SK-N-SH (cell line): ENCODE data around the gene ATP8B1. TPM values are rescaled to one million over a fixed set of nuclear protein-coding genes. Genes with fewer than 3 reads are reported as not detected.
A peak's percentile ranks its signal among the peaks of the same experiment; 100 is the strongest.

Source experiments
- CTCF ChIA-PET: fragments of 300-600, 350-600 bp; formaldehyde crosslinking; extraction: SDS; loops from one replicate; lab custom pipeline; 2021; lab: Yijun Ruan, JAX
- POLR2A ChIA-PET: fragments of 350-600 bp; sonication (Branson Sonifier 250); formaldehyde crosslinking; extraction: SDS; loops from one replicate; lab custom pipeline; 2020; ENCODE audit warnings: antibody characterized with exemption, inconsistent platforms; lab: Yijun Ruan, JAX
- DNase-seq: peaks from one replicate; pipeline ENCODE4 v3.0.0; 2012
- H2AFZ ChIP-seq: fragments of 200-600 bp; sonication (generic); 2 replicates; pipeline ENCODE4 v1.8.1; 2016; ENCODE audit warnings: antibody characterized with exemption, mild to moderate bottlenecking, low read depth
- H3F3A ChIP-seq: fragments of 200-600 bp; sonication (generic); replicated peaks from 2 replicates; pipeline ENCODE3; 2016; ENCODE audit warnings: antibody characterized with exemption, mild to moderate bottlenecking; ENCODE audit not compliant: insufficient read depth
- H3K27ac ChIP-seq, 2 experiments: fragments of 200-500 bp in 1 of 2; fragments of 200-600 bp in 1 of 2; sonication (Bioruptor generic) in 1 of 2; sonication (generic), shearing (Covaris generic) in 1 of 2; 2 replicates each; pipeline versions ENCODE4 v1.5.1 to v1.6.1; 2014 to 2016; ENCODE audit warnings: low read depth in 2 of 2, inconsistent platforms in 1 of 2, low read length in 1 of 2, mild to moderate bottlenecking in 1 of 2, mixed read lengths in 1 of 2
- H3K27me3 ChIP-seq: fragments of 200-600 bp; sonication (generic), shearing (Covaris generic); 2 replicates; pipeline ENCODE4 v1.6.1; 2016; ENCODE audit warnings: mixed run types; ENCODE audit not compliant: insufficient read depth
- H3K36me3 ChIP-seq, 2 experiments: fragments of 200-500 bp in 1 of 2; fragments of 200-600 bp in 1 of 2; sonication (Bioruptor generic) in 1 of 2; sonication (generic) in 1 of 2; replicated peaks in 1 of 2; 2 replicates each; pipeline versions ENCODE3 to v1.5.1; 2014 to 2016; ENCODE audit warnings: low read length in 1 of 2, mild to moderate bottlenecking in 1 of 2; ENCODE audit not compliant: insufficient read depth in 2 of 2, control insufficient read depth in 1 of 2
- H3K4me1 ChIP-seq, 2 experiments: fragments of 200-500 bp in 1 of 2; fragments of 200-600 bp in 1 of 2; sonication (Bioruptor generic) in 1 of 2; sonication (generic), shearing (Covaris generic) in 1 of 2; 2 replicates each; pipeline versions ENCODE4 v1.5.1 to v1.6.1; 2014 to 2016; ENCODE audit warnings: low read depth in 1 of 2, low read length in 1 of 2, mixed run types in 1 of 2; ENCODE audit not compliant: insufficient read depth in 2 of 2, control insufficient read depth in 1 of 2
- H3K4me2 ChIP-seq: fragments of 200-600 bp; sonication (generic), shearing (Covaris generic); 2 replicates; pipeline ENCODE4 v1.6.1; 2017; ENCODE audit warnings: mixed run types
- H3K4me3 ChIP-seq, 2 experiments: fragments of 200-500 bp in 1 of 2; fragments of 200-600 bp in 1 of 2; sonication (Bioruptor generic) in 1 of 2; sonication (generic), shearing (Covaris generic) in 1 of 2; 2 replicates each; pipeline versions ENCODE4 v1.5.1 to v1.8.1; 2014 to 2016; ENCODE audit warnings: low read depth in 2 of 2, inconsistent platforms in 1 of 2, low read length in 1 of 2, mild to moderate bottlenecking in 1 of 2, mixed read lengths in 1 of 2, moderate library complexity in 1 of 2
- H3K79me2 ChIP-seq: fragments of 200-600 bp; sonication (generic); 2 replicates; pipeline ENCODE4 v1.8.1; 2017; ENCODE audit warnings: mild to moderate bottlenecking; ENCODE audit not compliant: insufficient read depth
- H3K9ac ChIP-seq: fragments of 200-600 bp; sonication (generic); 2 replicates; pipeline ENCODE4 v1.6.1; 2017; ENCODE audit warnings: mixed run types
- H3K9me2 ChIP-seq: fragments of 200-600 bp; sonication (generic); 2 replicates; pipeline ENCODE4 v1.6.1; 2017; ENCODE audit warnings: mixed run types
- H3K9me3 ChIP-seq: fragments of 200-600 bp; sonication (generic); 2 replicates; pipeline ENCODE4 v1.6.1; 2017; ENCODE audit warnings: mixed run types, mild to moderate bottlenecking, moderate library complexity
- H4K20me1 ChIP-seq: fragments of 200-600 bp; sonication (generic); 2 replicates; pipeline ENCODE4 v1.6.1; 2017; ENCODE audit warnings: mild to moderate bottlenecking, mixed run types; ENCODE audit not compliant: insufficient read depth
- CTCF ChIP-seq: fragments of 200-600 bp; sonication (generic); IDR thresholded peaks from 2 replicates; pipeline ENCODE4 v1.6.1; 2017; ENCODE audit warnings: antibody characterized with exemption, mild to moderate bottlenecking, moderate library complexity
- EZH2phosphoT487 ChIP-seq: fragments of 200-600 bp; sonication (generic); IDR thresholded peaks from 2 replicates; pipeline ENCODE4 v1.6.1; 2017; ENCODE audit warnings: low read depth, mixed run types, mild to moderate bottlenecking, antibody characterized with exemption, moderate library complexity, borderline replicate concordance
- FOXJ3 ChIP-seq: sonication (generic); formaldehyde crosslinking; IDR thresholded peaks from 2 replicates; pipeline ENCODE4 v1.5.1; 2020; ENCODE audit warnings: mild to moderate bottlenecking, missing genetic modification reagents
- JUND ChIP-seq: IDR thresholded peaks from 2 replicates; pipeline ENCODE4 v1.4.0; 2012
- MXI1 ChIP-seq: IDR thresholded peaks from 2 replicates; pipeline ENCODE4 v1.6.1; 2012; ENCODE audit warnings: mild to moderate bottlenecking, low read depth, low read length, improper control_type of control experiment
- NFIC ChIP-seq: IDR thresholded peaks from 2 replicates; pipeline ENCODE4 v1.4.0; 2012; ENCODE audit warnings: borderline replicate concordance
- NRF1 ChIP-seq: IDR thresholded peaks from 2 replicates; pipeline ENCODE4 v1.6.1; 2012; ENCODE audit warnings: low read depth, mild to moderate bottlenecking, low read length
- POLR2AphosphoS5 ChIP-seq: IDR thresholded peaks from 2 replicates; pipeline ENCODE4 v1.6.1; 2012; ENCODE audit warnings: low read depth, low read length
- RAD21 ChIP-seq: IDR thresholded peaks from 2 replicates; pipeline ENCODE4 v1.6.1; 2012; ENCODE audit warnings: mild to moderate bottlenecking, low read length
- RCOR1 ChIP-seq: fragments of 150-350 bp; IDR thresholded peaks from 2 replicates; pipeline ENCODE4 v1.6.1; 2017; ENCODE audit warnings: antibody characterized with exemption, low read length
- RXRA ChIP-seq: IDR thresholded peaks from 2 replicates; pipeline ENCODE4 v1.4.0; 2012; ENCODE audit warnings: low read depth, mild to moderate bottlenecking, borderline replicate concordance
- TAF1 ChIP-seq: IDR thresholded peaks from 2 replicates; pipeline ENCODE4 v1.6.1; 2012; ENCODE audit warnings: low read depth, mild to moderate bottlenecking, low read length, moderate library complexity, borderline replicate concordance
- TCF12 ChIP-seq: IDR thresholded peaks from 2 replicates; pipeline ENCODE4 v1.4.0; 2012
- TEAD4 ChIP-seq: IDR thresholded peaks from 2 replicates; pipeline ENCODE4 v1.4.0; 2012; ENCODE audit warnings: mild to moderate bottlenecking, borderline replicate concordance; ENCODE audit not compliant: insufficient read depth
- YY1 ChIP-seq: IDR thresholded peaks from 2 replicates; pipeline ENCODE4 v1.4.0; 2012; ENCODE audit warnings: low read depth, mild to moderate bottlenecking
- WGBS: methylation state at CpG from one replicate; pipeline ENCODE4 v1.1.6; 2017; ENCODE audit warnings: low lambda C conversion rate; 5-methylcytosine and 5-hydroxymethylcytosine counted together
- polyA plus RNA-seq, 3 experiments: library from polyadenylated mRNA; depleted of rRNA; stranded (reverse); fragments of >200 nt; gene quantifications; 2 replicates each; pipeline ENCODE4 v1.2.3, GENCODE V29; 2012
- TF ChIP-seq, protein P1 (sequence below): IDR thresholded peaks from 2 replicates; pipeline ENCODE4 v1.6.1; 2012; ENCODE audit warnings: mild to moderate bottlenecking, low read depth, low read length, moderate library complexity
- TF ChIP-seq, protein P2 (sequence below): IDR thresholded peaks from 2 replicates; pipeline ENCODE4; 2012
- TF ChIP-seq, protein P3 (sequence below): IDR thresholded peaks from 2 replicates; pipeline ENCODE4 v1.4.0; 2012; ENCODE audit warnings: low read depth, borderline replicate concordance

Gene ATP8B1
- polyA plus RNA-seq, 1 of the 3 experiments (the other 2 are of a cell fraction): 43.8 TPM

GRCh38 chr18:57807336-57808117 lies 4.4 kb upstream of the ATP8B1 start (continued):
- TF ChIP-seq, protein P1, sequence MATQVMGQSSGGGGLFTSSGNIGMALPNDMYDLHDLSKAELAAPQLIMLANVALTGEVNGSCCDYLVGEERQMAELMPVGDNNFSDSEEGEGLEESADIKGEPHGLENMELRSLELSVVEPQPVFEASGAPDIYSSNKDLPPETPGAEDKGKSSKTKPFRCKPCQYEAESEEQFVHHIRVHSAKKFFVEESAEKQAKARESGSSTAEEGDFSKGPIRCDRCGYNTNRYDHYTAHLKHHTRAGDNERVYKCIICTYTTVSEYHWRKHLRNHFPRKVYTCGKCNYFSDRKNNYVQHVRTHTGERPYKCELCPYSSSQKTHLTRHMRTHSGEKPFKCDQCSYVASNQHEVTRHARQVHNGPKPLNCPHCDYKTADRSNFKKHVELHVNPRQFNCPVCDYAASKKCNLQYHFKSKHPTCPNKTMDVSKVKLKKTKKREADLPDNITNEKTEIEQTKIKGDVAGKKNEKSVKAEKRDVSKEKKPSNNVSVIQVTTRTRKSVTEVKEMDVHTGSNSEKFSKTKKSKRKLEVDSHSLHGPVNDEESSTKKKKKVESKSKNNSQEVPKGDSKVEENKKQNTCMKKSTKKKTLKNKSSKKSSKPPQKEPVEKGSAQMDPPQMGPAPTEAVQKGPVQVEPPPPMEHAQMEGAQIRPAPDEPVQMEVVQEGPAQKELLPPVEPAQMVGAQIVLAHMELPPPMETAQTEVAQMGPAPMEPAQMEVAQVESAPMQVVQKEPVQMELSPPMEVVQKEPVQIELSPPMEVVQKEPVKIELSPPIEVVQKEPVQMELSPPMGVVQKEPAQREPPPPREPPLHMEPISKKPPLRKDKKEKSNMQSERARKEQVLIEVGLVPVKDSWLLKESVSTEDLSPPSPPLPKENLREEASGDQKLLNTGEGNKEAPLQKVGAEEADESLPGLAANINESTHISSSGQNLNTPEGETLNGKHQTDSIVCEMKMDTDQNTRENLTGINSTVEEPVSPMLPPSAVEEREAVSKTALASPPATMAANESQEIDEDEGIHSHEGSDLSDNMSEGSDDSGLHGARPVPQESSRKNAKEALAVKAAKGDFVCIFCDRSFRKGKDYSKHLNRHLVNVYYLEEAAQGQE: no peak
- TF ChIP-seq YY1 (no peak), TCF12 (peak; percentile 86), EZH2phosphoT487 (no peak), TEAD4 (peak; percentile 79), POLR2AphosphoS5 (peak; percentile 27; the same call in 1 of the 2 replicates), TAF1 (no peak; the same call in 1 of the 2 replicates), NRF1 (no peak), FOXJ3 (CRISPR knock-in tag) (no peak), CTCF (no peak), RXRA (no peak; the same call in 1 of the 2 replicates), JUND (peak; percentile 69), RCOR1 (no peak), NFIC (peak; percentile 87)
- TF ChIP-seq, protein P2, sequence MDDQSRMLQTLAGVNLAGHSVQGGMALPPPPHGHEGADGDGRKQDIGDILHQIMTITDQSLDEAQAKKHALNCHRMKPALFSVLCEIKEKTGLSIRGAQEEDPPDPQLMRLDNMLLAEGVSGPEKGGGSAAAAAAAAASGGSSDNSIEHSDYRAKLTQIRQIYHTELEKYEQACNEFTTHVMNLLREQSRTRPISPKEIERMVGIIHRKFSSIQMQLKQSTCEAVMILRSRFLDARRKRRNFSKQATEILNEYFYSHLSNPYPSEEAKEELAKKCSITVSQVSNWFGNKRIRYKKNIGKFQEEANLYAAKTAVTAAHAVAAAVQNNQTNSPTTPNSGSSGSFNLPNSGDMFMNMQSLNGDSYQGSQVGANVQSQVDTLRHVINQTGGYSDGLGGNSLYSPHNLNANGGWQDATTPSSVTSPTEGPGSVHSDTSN: peak; percentile 68; the same call in 1 of the 2 replicates

DNA sequence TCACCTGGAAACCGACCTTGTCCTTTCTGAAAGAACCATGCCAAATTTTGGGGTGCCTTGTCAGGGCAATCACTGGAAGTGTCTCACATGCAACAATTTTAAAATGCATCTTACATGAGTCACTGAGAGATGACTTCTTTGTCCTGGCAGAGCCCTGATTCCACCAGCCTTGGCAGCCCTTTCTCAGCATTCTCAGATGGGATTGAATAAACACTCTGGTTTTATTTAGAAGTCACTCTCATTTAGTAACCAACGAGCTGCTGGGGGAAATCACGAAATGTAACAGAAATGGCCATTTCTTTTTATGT lies 3.8 kb upstream of the ATP8B1 start:
- peaks cover 7 to 36% of the 10 kb centered on the region in 2 experiments for H3K4me1 ChIP-seq
- 2% methylated on average over 3 of the region's 3 CpGs for WGBS
- TF ChIP-seq MXI1 (no peak), RAD21 (no peak), TEAD4 (peak; percentile 95), CTCF (no peak), POLR2AphosphoS5 (peak; percentile 67; the same call in 1 of the 2 replicates), RXRA (peak; percentile 92)
- TF ChIP-seq, protein P2: peak; percentile 93
- TF ChIP-seq, protein P3, sequence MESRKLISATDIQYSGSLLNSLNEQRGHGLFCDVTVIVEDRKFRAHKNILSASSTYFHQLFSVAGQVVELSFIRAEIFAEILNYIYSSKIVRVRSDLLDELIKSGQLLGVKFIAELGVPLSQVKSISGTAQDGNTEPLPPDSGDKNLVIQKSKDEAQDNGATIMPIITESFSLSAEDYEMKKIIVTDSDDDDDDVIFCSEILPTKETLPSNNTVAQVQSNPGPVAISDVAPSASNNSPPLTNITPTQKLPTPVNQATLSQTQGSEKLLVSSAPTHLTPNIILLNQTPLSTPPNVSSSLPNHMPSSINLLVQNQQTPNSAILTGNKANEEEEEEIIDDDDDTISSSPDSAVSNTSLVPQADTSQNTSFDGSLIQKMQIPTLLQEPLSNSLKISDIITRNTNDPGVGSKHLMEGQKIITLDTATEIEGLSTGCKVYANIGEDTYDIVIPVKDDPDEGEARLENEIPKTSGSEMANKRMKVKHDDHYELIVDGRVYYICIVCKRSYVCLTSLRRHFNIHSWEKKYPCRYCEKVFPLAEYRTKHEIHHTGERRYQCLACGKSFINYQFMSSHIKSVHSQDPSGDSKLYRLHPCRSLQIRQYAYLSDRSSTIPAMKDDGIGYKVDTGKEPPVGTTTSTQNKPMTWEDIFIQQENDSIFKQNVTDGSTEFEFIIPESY: peak; percentile 69; the same call in 1 of the 2 replicates

More for the DNA sequence above, 3.8 kb upstream of the ATP8B1 start:
- Histone ChIP-seq H3K36me3 (no peaks in the 10 kb centered on the region), H3F3A (peaks cover 52% of the 10 kb centered on the region), H3K9me3 (no peaks in the 10 kb centered on the region), H4K20me1 (0 out of 2 replicates have a peak, but pooled peaks cover 4% of the 10 kb centered on the region), H3K9ac (peak overlapping the region; percentile 87), H3K79me2 (peaks cover 34% of the 10 kb centered on the region), H3K4me3 (peak overlapping the region; percentile 7 to 42; a peak in 2 of 4 replicates), H3K4me2 (peak overlapping the region; percentile 79), H2AFZ (no peak overlapping the region), H3K27ac (peak overlapping the region; percentile 84 to 100; a peak in 3 of 4 replicates), H3K27me3 (no peaks in the 10 kb centered on the region), H3K9me2 (no peaks in the 10 kb centered on the region)
- POLR2A ChIA-PET: no interaction called here
- DNase-seq: no peak
- CTCF ChIA-PET: no interaction called here
